GM10847 (cell line): ENCODE results near the gene PGA4.
"Not testable (repeated sequence)": the region's sequence is repeated elsewhere in the genome, so short reads cannot be mapped to it uniquely, and the experiment has no call there.

Experiments
- POLR2A ChIP-seq: IDR thresholded peaks from 2 replicates; pipeline ENCODE4 v1.6.1; 2011; ENCODE audit not compliant: insufficient read length; ENCODE audit errors: extremely low read depth

The PGA4 gene

DNA sequence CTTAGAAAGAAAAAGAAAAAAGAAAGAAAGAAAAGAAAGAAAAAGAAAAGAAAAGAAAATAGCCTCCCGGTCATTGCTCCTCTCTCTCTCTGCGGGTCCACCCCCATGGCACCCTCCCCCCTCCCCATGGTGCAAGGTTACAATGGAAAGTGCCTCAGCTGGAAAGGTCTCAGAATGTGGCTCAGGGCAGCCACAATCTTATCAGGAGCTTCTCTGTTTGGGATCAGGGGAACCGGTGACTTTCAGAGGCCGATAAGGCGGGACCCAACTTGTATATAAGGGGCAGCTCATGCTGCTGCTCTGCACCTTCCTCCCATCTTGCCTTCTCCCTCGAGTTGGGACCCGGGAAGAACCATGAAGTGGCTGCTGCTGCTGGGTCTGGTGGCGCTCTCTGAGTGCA lies at the start of gene PGA4:
Gene PGA4 (plus strand): TSS at position 301 of the 400 bp plus-strand sequence. CDS start 54 bp downstream, at position 355.
- TF ChIP-seq POLR2A: not testable (repeated sequence)

DNA sequence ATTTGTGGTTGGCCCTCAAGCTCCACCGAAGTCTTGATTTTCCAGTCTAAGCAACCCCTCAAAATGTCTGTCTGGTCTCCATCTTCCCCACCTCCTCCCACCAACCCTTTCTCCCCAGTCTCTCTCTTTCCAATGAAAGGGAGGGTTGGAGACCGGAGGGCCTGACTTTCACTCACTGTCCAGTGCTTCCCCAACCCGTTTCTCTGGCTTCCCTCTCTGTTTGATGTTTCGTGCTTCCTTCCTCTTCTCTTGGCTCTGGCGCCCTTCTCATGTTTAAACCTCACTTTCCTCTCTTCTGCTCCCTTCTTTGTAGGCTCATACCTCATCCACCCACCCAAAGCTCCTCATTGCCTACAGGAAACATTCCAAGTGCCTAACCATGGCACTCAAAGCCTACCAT lies 49.8 kb upstream of the PGA4 start:
- no peak for TF ChIP-seq POLR2A

DNA sequence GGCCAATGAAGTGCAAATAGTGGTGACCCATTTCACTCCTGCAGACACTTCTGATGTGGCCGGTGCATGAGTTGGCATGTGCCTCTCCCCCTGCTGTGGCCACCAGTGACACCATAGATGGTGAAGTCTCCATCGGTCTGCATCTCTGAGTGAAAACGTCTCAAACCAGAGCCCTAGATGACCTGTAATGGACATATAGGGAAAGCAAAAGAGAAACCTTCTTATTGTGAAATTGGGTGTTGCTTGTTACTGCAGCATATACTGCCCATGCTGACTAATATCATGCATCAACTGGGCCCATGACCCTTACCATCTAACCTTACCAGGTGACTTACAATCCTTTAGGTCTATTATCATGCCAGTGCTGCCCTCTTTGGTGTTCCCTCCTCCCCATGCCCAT lies 49.3 kb upstream of the PGA4 start:
- no peak for TF ChIP-seq POLR2A

DNA sequence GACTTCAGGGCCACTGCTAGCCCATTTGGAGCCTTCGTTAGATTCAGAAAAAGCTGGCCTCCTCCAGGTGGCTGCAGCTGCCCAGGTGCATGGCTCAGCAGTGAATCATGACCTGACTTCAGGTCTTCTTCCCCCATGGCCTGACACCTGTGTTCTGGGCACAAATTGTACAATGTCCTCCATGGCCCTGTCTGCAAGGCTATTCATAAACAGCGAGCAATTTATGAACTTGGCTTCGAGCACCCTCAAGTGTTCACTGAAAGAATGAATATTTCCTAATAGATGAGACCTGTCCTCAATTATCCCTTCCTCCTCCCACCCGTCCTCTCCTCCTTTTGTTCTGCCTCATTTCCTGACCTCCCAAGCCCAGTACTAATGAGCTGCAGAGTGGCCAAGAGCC lies 48.7 kb upstream of the PGA4 start:
- TF ChIP-seq POLR2A: no peak

DNA sequence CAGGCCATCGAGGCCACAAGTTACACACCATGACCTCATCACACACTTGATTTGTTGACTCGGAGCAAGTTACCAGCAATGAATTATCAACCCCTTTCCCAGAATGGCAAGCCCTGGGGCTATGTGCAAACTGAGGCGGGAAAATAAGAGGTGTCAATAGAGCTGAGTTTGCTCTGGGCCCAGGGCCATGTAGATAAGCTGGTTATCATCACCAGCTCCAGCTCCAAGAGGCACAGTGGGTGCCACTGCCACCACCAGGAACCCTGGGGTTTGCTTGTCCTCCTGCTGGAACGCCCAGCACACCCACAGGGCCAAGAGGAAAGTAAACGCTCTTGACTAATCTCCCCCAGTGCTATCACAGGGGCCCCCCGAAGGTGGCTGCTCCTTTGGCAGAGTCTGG lies 47.9 kb upstream of the PGA4 start:
- TF ChIP-seq POLR2A: no peak

DNA sequence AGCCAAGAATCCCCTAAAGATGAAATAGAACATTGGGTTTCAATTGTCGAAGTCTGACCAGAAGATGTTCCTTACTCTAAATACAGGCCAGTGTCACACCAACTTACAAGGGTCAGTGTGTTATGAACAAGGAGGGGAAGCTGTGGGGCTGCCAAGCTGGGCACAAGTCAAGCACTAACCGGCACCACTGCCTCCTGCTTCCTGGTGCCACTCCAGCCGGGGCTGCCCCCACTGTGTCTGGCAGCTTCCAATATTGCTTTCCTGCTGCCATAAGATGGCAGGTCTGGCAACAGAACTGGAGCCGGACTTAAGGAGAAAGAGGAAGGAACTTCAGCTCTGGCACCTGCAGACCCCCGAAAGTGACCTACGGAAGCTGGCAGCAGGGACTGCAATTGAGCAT lies 47.2 kb upstream of the PGA4 start:
- no peak for TF ChIP-seq POLR2A

DNA sequence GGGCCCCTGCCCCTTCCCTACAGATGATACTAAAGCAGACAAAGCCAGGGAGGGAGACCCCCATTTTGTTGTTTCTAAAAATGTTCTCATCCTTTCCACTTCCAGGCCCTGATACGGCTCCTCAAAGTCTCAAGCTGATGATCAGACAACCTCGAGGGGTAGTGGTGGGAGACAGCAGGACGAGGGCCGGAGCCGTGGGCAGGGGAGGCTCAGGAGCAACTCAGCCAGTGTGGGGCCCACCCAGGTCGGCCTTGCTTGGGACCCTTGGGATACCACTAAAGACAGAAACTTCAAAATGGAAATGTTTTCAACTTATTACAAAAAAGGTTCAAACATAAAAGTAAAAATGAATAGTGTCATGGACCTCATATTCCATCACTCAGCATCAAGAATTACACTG lies 45.7 kb upstream of the PGA4 start:
- TF ChIP-seq POLR2A: no peak

DNA sequence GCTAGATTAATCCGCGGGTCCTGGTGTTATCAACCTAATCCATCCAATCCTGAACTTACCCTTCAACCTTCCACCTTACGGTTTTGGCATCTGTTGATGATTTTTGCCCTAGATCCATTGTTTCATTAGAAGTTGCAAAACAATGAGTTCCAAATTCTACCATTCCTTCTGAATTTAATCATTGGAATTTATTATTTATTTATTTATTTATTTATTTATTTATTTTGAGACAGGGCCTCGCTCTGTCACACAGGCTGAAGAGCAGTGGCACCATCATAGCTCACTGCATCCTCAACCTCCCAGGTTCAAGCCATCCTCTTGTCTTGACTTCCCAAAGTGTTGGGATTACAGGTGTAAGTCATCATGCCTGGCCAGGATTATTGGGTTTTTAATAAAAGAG lies 40.7 kb upstream of the PGA4 start:
- no peak for TF ChIP-seq POLR2A

DNA sequence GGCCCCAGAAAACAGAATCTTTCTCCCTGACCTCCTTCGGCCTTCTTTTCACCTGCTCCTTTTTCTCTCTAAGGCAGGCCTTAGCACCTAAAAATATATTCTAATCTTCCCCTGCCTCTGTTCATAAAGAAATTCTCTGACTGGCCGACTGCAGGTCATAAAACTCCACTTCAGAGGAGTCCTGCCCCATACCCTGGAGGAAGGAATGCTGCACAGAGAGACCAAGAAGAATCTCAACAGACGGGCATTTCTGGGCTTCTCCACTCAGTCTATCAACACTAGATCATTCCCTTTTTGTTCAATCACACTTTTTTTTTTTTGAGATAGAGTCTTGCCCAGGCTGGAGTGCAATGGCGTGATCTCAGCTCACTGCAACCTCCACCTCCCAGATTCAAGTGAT lies 38.5 kb upstream of the PGA4 start:
- TF ChIP-seq POLR2A: no peak

DNA sequence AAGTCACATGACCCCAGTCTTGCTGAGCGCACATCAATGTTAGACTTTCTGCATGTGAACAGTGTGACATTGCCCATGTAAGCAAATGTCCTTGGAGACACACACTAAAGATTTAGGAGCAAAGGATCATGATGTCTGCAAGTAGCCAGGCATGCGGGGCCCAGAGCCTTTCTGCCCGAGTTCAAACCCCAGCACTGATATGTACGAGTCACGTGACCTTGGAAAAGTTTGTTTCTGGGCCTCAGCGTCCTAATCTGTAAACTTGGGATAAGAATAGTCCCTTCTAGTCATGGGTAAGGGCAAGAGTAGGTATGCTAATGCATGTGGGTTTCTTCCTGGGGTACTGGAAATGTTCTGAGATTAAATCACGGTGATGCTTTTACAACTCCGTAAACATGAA lies 35.6 kb upstream of the PGA4 start:
- no peak for TF ChIP-seq POLR2A

DNA sequence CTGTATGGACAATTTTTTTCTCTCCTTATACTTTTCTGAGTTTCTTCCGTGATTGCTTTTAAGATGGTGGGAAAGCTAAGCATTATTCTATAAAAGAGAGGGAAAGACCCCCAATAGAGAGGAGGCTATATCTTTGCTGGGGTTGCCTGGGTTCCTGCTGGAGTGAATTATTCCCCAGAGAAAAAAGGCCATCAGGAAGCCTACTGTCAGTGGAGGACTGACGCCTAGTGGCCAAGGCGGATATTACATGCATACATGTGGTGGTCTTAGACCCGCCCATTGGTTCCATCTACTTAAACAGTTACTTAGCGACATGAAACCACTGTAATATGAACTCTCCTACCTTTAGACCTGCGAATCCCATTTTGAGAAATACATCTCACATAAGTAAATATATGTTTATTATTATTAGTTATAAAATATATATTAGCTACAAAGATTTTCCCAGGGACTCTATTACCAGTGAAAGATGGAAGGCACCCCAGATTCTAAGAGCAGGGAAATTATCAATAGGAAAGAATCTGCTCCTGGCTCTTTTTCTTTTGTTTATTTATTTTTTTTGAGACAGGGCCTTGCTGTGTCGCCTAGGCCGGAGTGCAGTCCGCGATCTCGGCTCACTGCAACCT lies 34.5 kb upstream of the PGA4 start:
- TF ChIP-seq POLR2A: no peak

DNA sequence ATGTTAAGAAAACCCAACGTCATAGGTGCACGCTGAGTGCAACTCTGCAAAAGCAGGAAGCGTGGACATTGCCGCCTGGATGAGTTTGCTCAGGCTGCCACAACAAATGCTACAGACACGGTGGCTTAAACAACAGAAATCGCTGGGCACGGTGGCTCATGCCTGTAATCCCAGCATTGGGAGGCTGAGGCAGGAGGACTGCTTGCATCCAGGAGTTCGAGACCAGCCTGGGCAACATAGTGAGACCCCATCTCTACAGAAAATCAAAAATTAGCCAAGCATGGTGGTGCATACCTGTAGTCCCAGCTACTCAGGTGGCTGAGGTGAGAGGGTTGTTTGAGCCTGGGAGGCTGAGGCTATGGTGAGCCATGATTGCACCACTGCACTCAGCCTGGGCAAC lies 32.2 kb upstream of the PGA4 start:
- no peak for TF ChIP-seq POLR2A

DNA sequence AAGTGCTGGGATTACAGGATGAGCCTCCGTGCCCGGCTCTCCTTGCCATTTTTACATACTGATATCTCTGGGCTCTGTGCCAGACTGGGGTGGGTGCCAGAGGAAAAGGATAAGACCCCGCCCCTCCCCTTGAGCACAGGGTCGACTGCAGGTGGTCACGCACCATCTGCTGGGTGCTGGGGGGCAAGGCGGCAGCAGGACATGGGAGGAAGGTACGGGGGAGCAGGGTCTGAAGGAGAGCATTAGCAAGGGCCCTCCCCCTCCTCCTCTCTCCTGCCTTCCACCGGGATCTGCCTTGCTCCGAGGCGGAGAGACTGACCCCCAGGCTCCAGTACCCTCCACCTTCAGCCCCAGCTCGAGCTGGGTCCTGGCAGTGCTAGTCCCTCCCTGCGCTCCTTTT lies 28.6 kb upstream of the PGA4 start:
- TF ChIP-seq POLR2A: no peak

DNA sequence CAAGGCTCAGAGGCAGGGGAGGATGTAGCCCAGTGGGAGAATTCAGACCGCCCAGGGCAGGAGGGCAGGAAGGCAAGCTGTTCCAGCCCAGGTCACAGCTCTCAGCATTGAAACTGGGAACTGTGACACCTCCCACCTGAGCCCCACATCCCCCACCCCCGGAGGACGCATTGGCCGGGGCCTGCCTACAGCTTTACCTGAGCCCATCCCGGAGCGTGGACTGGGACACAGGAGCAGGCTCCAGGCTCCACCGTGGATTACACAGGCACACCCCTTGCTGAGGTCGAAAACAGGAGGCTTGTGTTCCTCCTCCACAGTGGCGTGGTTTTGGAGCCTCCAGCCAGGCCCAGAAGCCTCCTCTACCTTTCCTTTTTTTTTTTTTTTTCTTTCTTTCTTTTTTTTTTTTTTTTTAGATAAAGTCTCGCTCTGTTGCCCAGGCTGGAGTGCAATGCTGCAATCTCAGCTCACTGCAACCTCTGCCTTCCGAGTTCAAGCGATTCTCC lies 27.9 kb upstream of the PGA4 start:
- TF ChIP-seq POLR2A: no peak

DNA sequence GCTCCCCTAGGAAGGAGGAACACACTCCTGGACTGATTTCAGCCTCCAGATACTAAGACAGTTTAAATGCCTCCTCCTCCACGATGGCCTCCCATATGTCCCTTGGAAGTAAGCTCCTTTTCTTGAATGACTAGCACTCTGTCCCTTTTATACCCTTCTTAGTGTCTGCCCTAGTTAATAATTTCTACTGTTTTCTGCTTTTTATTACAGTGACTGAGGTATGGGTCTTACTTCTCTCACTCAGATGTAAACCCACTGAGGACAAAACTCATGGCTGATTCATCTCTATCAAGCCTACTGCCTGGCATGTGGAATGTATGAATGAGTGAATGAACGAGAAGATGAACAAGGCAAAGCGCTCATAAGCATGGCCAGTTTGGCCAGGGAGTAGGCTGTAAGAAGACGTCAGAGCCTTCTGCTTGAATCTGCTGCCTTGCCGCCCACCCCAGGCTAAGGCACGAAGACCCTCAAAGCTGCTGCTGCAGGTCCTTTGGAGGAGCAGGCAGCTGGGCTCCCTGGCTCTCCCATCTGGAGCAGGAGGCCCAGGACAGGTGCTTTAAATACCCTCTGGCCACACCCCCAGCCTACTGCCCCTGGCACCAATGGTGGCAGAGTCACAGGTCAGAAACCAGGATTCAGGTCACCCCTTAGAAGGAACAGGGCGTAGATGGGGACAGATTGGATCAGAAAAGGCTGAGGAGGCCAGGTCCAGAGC lies 27.0 kb upstream of the PGA4 start:
- TF ChIP-seq POLR2A: no peak

DNA sequence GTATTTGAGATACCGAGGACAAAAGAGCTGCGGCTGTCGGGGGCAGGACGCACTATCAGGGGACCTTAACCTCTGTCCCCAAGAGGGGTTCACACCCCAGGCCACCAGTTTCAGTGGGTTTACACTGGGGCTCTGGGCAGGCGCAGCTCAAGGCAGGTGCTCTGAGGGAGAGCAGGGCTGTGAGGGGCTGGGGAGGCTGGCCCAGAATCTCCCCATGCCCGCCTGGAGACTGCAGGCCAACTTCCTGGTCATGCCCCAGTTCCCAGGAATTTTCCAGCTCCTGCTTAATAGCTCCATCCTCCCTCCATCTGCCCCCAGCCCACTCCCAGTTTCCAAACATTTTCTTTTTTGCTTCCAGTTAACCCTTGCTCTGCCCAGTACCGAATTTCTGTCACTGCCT lies 26.4 kb upstream of the PGA4 start:
- TF ChIP-seq POLR2A: no peak

DNA sequence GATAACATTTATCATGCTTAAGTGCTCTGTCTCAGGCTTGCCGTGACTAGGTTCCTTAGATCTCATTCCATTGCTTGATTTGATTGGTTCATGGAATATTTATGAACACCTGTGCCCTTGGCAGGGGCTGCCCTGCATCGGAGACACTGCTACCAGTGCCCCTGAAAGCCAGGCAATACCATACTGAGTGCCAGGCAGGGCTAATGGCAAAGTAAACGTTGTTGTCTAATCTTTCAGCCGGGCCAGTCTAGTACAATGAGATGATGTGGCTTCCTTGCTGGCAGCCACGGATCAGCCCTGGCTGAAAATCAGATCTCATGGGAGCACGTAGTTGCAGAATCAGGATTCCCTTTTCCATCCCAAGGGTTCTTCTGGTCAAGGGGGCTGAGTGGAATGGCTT lies 23.8 kb upstream of the PGA4 start:
- TF ChIP-seq POLR2A: no peak
